IMR-90 (cell line): ENCODE results near the gene TRAPPC3. TPM values are rescaled to one million over a fixed set of nuclear protein-coding genes. Genes with fewer than 3 reads are reported as not detected.

ENCODE experiments used
- ATAC-seq: fragments of 200-7000 bp; cut with Tn5 transposase; 2 replicates; pipeline ENCODE4 v1.9.1; 2020; ENCODE audit warnings: low read depth, mild to moderate bottlenecking, moderate library complexity
- BruUV-seq: library from RNA; stranded (reverse); fragments of 400-500 nt; replicated peaks from 2 replicates; lab custom pipeline; 2021; lab: Mats Ljungman, UMichigan
- CTCF ChIA-PET: fragments of 300-600 bp; formaldehyde crosslinking; extraction: SDS; loops from one replicate; lab custom pipeline; 2021; ENCODE audit warnings: antibody characterized with exemption; lab: Yijun Ruan, JAX
- POLR2A ChIA-PET: fragments of 300-600 bp; sonication (Branson Sonifier 250); formaldehyde crosslinking; loops from one replicate; lab custom pipeline; 2022; ENCODE audit warnings: antibody characterized with exemption; ENCODE audit not compliant: unreplicated experiment; lab: Charles Lee
- DNase-seq: peaks from one replicate; pipeline ENCODE4 v3.0.0; 2013
- H2AFZ ChIP-seq: replicated peaks from 2 replicates; pipeline ENCODE3; 2013; ENCODE audit warnings: low read length, mild to moderate bottlenecking; ENCODE audit not compliant: poor library complexity
- H2AK5ac ChIP-seq: 2 replicates; pipeline ENCODE4 v1.6.1; 2013; ENCODE audit warnings: low read depth, low read length, inconsistent platforms
- H2AK9ac ChIP-seq: replicated peaks from 2 replicates; pipeline ENCODE3; 2013; ENCODE audit warnings: mild to moderate bottlenecking, low read depth, low read length, moderate library complexity; ENCODE audit not compliant: poor library complexity
- H2BK120ac ChIP-seq: 2 replicates; pipeline ENCODE4 v1.6.1; 2013; ENCODE audit warnings: low read depth, low read length, inconsistent platforms
- H2BK15ac ChIP-seq: 3 replicates; pipeline ENCODE4 v1.6.1; 2013; ENCODE audit warnings: low read depth, low read length, inconsistent platforms
- H2BK20ac ChIP-seq: 2 replicates; pipeline ENCODE4 v1.6.1; 2013; ENCODE audit warnings: low read depth, mild to moderate bottlenecking, inconsistent platforms, low read length, moderate library complexity
- H2BK5ac ChIP-seq: 2 replicates; pipeline ENCODE4 v1.6.1; 2013; ENCODE audit warnings: mild to moderate bottlenecking, low read depth, low read length, inconsistent platforms; ENCODE audit not compliant: poor library complexity, severe bottlenecking
- H3K14ac ChIP-seq: replicated peaks from 2 replicates; pipeline ENCODE4 v1.6.1; 2013; ENCODE audit warnings: low read depth, low read length, inconsistent platforms
- H3K18ac ChIP-seq: 2 replicates; pipeline ENCODE4 v1.6.1; 2013; ENCODE audit warnings: low read depth, low read length, control low read depth
- H3K23ac ChIP-seq: 2 replicates; pipeline ENCODE4 v1.6.1; 2013; ENCODE audit warnings: low read depth, low read length, inconsistent platforms
- H3K27ac ChIP-seq: 2 replicates; pipeline ENCODE4 v1.5.1; 2013; ENCODE audit warnings: mild to moderate bottlenecking, control low read depth, low read length; ENCODE audit not compliant: insufficient read depth
- H3K27me3 ChIP-seq: 2 replicates; pipeline ENCODE4 v1.6.1; 2013; ENCODE audit warnings: low read length; ENCODE audit not compliant: control insufficient read depth, insufficient read depth
- H3K36me3 ChIP-seq: 2 replicates; pipeline ENCODE4 v1.6.1; 2013; ENCODE audit warnings: low read length, mixed read lengths; ENCODE audit not compliant: control insufficient read depth, insufficient read depth
- H3K4ac ChIP-seq: 2 replicates; pipeline ENCODE4 v1.6.1; 2013; ENCODE audit warnings: low read depth, low read length, inconsistent platforms
- H3K4me1 ChIP-seq: 2 replicates; pipeline ENCODE4 v1.6.1; 2013; ENCODE audit warnings: low read length, mixed read lengths; ENCODE audit not compliant: control insufficient read depth, insufficient read depth
- H3K4me2 ChIP-seq: 2 replicates; pipeline ENCODE4 v1.6.1; 2013; ENCODE audit warnings: low read depth, mild to moderate bottlenecking, control low read depth, low read length, moderate library complexity
- H3K4me3 ChIP-seq: 2 replicates; pipeline ENCODE4 v1.5.1; 2013; ENCODE audit warnings: low read depth, mild to moderate bottlenecking, control low read depth, low read length, moderate library complexity; ENCODE audit not compliant: insufficient read depth
- H3K56ac ChIP-seq: 2 replicates; pipeline ENCODE4 v1.6.1; 2013; ENCODE audit warnings: low read length, inconsistent platforms; ENCODE audit not compliant: insufficient read depth; ENCODE audit errors: extremely low read depth
- H3K79me1 ChIP-seq, 2 experiments: 2 replicates each; pipeline ENCODE4 v1.6.1; 2013; ENCODE audit warnings: low read length in 2 of 2, inconsistent platforms in 1 of 2, low read depth in 1 of 2
- H3K9ac ChIP-seq: 2 replicates; pipeline ENCODE4 v1.6.1; 2013; ENCODE audit warnings: low read depth, low read length, control low read depth
- H3K9me1 ChIP-seq: 2 replicates; pipeline ENCODE4 v1.6.1; 2013; ENCODE audit warnings: low read length, inconsistent platforms; ENCODE audit not compliant: insufficient read depth
- H3K9me3 ChIP-seq: 2 replicates; pipeline ENCODE4 v1.6.1; 2013; ENCODE audit warnings: low read length; ENCODE audit not compliant: control insufficient read depth, insufficient read depth
- H4K20me1 ChIP-seq: 2 replicates; pipeline ENCODE4 v1.6.1; 2013; ENCODE audit warnings: low read length, inconsistent platforms; ENCODE audit not compliant: insufficient read depth
- H4K5ac ChIP-seq: 2 replicates; pipeline ENCODE4 v1.6.1; 2013; ENCODE audit warnings: mild to moderate bottlenecking, low read depth, low read length, control low read depth
- H4K8ac ChIP-seq, 2 experiments: 2 replicates each; pipeline ENCODE4 v1.6.1; 2013; ENCODE audit warnings: low read depth in 2 of 2, low read length in 2 of 2, control low read depth in 1 of 2, inconsistent platforms in 1 of 2
- H4K91ac ChIP-seq: 2 replicates; pipeline ENCODE4 v1.6.1; 2013; ENCODE audit warnings: low read depth, low read length, inconsistent platforms; ENCODE audit not compliant: insufficient read depth
- BHLHE40 ChIP-seq: fragments of 150-350 bp; IDR thresholded peaks from 2 replicates; pipeline ENCODE4 v1.6.1; 2016; ENCODE audit warnings: mild to moderate bottlenecking, low read depth, low read length
- CHD1 ChIP-seq: IDR thresholded peaks from 2 replicates; pipeline ENCODE4 v1.6.1; 2012; ENCODE audit warnings: low read depth, low read length, improper control_type of control experiment
- FOS ChIP-seq: fragments of 150-350 bp; IDR thresholded peaks from 2 replicates; pipeline ENCODE4 v1.6.1; 2016; ENCODE audit warnings: low read depth, low read length
- MAFK ChIP-seq: IDR thresholded peaks from 2 replicates; pipeline ENCODE4 v1.6.1; 2012; ENCODE audit warnings: low read depth, low read length, improper control_type of control experiment
- MAZ ChIP-seq: IDR thresholded peaks from 2 replicates; pipeline ENCODE4 v1.6.1; 2012; ENCODE audit warnings: low read depth, mild to moderate bottlenecking, low read length, improper control_type of control experiment, moderate library complexity, borderline replicate concordance
- MXI1 ChIP-seq: IDR thresholded peaks from 2 replicates; pipeline ENCODE4 v1.6.1; 2012; ENCODE audit warnings: low read depth, mild to moderate bottlenecking, low read length, moderate library complexity, borderline replicate concordance
- NFE2L2 ChIP-seq: fragments of 150-350 bp; IDR thresholded peaks from 2 replicates; pipeline ENCODE4 v1.6.1; 2016; ENCODE audit warnings: low read depth, mild to moderate bottlenecking, low read length
- POLR2A ChIP-seq: IDR thresholded peaks from 2 replicates; pipeline ENCODE4 v1.6.1; 2012; ENCODE audit warnings: mild to moderate bottlenecking, low read depth, low read length
- RAD21 ChIP-seq: IDR thresholded peaks from 2 replicates; pipeline ENCODE4 v1.6.1; 2012; ENCODE audit warnings: low read length, improper control_type of control experiment
- RFX5 ChIP-seq: IDR thresholded peaks from 2 replicates; pipeline ENCODE4 v1.8.0; 2012; ENCODE audit warnings: low read depth, mild to moderate bottlenecking, low read length, moderate library complexity
- SMC3 ChIP-seq: fragments of 150-350 bp; IDR thresholded peaks from 2 replicates; pipeline ENCODE4 v1.6.1; 2016; ENCODE audit warnings: low read depth, mild to moderate bottlenecking, antibody characterized with exemption, low read length, moderate library complexity
- WGBS, 2 experiments: methylation state at CpG; one replicate each; pipeline versions ENCODE4 v1.1.5 to v1.1.7; 2013; ENCODE audit warnings: missing lambda C conversion rate in 2 of 2; ENCODE audit not compliant: insufficient read length in 1 of 2; ENCODE audit errors: extremely low coverage in 2 of 2; 5-methylcytosine and 5-hydroxymethylcytosine counted together
- dilution Hi-C: fragments of 300-500 bp; cut with HindIII; formaldehyde crosslinking; loops from one replicate; pipeline ENCODE4 v1.14.3; 2018; ENCODE audit warnings: low sequenced_read_pairs; ENCODE audit not compliant: unreplicated experiment
- in situ Hi-C: fragments of 300-500 bp; cut with MboI; formaldehyde crosslinking; loops from 3 replicates; pipeline ENCODE4 v1.14.3; 2019; ENCODE audit warnings: low sequenced_read_pairs, inconsistent platforms, mixed read lengths
- intact Hi-C: fragments of 100-400 bp; cut with micrococcal nuclease; formaldehyde crosslinking; loops from 2 replicates; pipeline ENCODE4 v1.10.0; 2022
- polyA plus RNA-seq, 3 experiments: library from polyadenylated mRNA; depleted of rRNA; stranded (reverse); fragments of >200 nt; gene quantifications; 2 replicates each; pipeline ENCODE4 v1.2.3, GENCODE V29; 2012; ENCODE audit warnings: low replicate concordance in 1 of 3
- total RNA-seq: library from RNA; depleted of rRNA; stranded (reverse); fragments of >200 nt; gene quantifications from 2 replicates; pipeline ENCODE4 v1.2.3, GENCODE V29; 2012
- TF ChIP-seq, protein P1 (sequence below): fragments of 150-350 bp; IDR thresholded peaks from 2 replicates; pipeline ENCODE4 v1.6.1; 2016; ENCODE audit warnings: low read depth, mild to moderate bottlenecking, low read length, moderate library complexity, borderline replicate concordance
- TF ChIP-seq, protein P2 (sequence below): conservative IDR thresholded peaks from 2 replicates; pipeline ENCODE4 v1.5.1; 2012; ENCODE audit warnings: mild to moderate bottlenecking, low read depth, low read length, improper control_type of control experiment
- TF ChIP-seq, protein P3 (sequence below): fragments of 150-350 bp; IDR thresholded peaks from 2 replicates; pipeline ENCODE4 v1.6.1; 2017; ENCODE audit warnings: mild to moderate bottlenecking, antibody characterized with exemption, low read length, low read depth

The TRAPPC3 gene
- total and polyA plus RNA-seq, 2 of the 4 experiments (the other 2 are of a cell fraction) = 76.0 to 77.8 TPM

DNA sequence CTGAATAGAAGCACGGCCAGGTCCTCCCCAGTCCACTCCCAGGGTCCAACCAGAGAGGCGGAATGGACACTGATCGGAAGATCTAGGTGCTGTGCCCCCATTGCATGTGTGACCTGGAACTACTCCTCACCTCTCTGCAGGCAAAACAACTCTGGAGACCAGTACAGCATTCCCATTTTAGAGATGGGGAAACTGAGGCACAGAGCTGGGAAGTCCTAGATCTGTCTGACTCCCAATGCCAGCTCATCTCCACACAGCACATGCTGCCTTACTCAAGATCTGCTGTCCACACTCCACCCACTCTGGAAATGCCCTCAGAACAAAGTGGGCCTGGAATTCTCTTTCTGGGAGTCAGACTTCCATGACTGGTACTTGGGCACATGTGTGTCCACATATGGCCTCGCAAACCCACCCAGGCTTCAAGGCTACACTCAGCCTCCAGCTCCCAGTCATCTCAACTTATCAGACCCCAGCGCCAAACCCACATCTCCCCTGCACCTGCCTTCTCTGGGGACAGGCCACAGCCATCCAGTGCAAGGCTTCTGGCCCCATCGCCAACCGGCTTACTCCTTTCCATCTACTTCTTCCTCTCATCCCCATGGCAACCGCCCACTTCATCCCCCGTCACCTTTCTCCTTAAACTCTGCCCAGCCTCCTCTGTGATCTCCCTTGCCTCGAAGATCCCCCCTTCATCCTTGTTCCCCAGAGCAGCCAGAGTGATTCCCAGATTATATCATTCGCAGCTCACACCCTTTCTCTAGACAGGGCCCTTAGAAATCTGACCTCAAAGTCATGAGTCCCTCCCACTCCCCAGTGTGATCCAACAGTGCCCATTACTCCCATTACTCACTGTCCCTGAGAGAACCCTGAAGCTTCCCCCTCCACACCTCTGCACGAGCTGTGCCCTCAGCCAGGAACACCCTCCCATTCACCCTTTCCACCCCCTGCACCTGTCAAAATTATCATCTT lies 26.9 kb downstream of the TRAPPC3 start:
- no peak overlapping the region for H3K23ac ChIP-seq
- DNase-seq = no peak
- no peak overlapping the region for H2BK5ac ChIP-seq
- no peaks in the 10 kb centered on the region for H4K20me1 ChIP-seq
- no TSS peak for BruUV-seq
- no peak overlapping the region for H2BK20ac ChIP-seq
- H2BK15ac ChIP-seq = no peak overlapping the region
- no peaks in the 10 kb centered on the region for H3K9me1 ChIP-seq
- H3K27ac ChIP-seq = no peak overlapping the region
- no peak overlapping the region for H3K4me3 ChIP-seq
- WGBS, 2 experiments = 70% methylated on average over 9 of the region's 12 CpGs; no CpG with 5 or more reads in 1 of the 2 experiments
- H3K18ac ChIP-seq = no peak overlapping the region
- no peak overlapping the region for H2AFZ ChIP-seq
- no peak overlapping the region for H3K14ac ChIP-seq
- H3K36me3 ChIP-seq = no peaks in the 10 kb centered on the region
- no peaks in the 10 kb centered on the region for H3K79me1 ChIP-seq
- no peak overlapping the region for H4K8ac ChIP-seq
- no peak overlapping the region for H2BK120ac ChIP-seq
- H4K91ac ChIP-seq = no peak overlapping the region
- no peak for ATAC-seq
- dilution Hi-C loops = no loop called here
- ChIA-PET POLR2A (no interaction called here), CTCF (interaction anchor here (1.1 kb wide), 1 partner anchor 13 kb away, joined by 3 read pairs; no protein-coding TSS in a partner anchor)
- H2AK9ac ChIP-seq = no peak overlapping the region
- intact Hi-C loops = no loop called here
- peaks cover 34% of the 10 kb centered on the region for H3K27me3 ChIP-seq
- no peak overlapping the region for H3K9ac ChIP-seq
- H3K4me2 ChIP-seq = no peak overlapping the region
- H2AK5ac ChIP-seq = no peak overlapping the region
- H3K4me1 ChIP-seq = peaks cover 8% of the 10 kb centered on the region
- H3K4ac ChIP-seq = no peak overlapping the region
- no peak overlapping the region for H3K56ac ChIP-seq
- no peaks in the 10 kb centered on the region for H3K9me3 ChIP-seq
- in situ Hi-C loops = loop anchor here (25.0 kb wide), 1 partner anchor 290 kb away; no protein-coding TSS in a partner anchor
- no peak overlapping the region for H4K5ac ChIP-seq
- TF ChIP-seq, protein P1, sequence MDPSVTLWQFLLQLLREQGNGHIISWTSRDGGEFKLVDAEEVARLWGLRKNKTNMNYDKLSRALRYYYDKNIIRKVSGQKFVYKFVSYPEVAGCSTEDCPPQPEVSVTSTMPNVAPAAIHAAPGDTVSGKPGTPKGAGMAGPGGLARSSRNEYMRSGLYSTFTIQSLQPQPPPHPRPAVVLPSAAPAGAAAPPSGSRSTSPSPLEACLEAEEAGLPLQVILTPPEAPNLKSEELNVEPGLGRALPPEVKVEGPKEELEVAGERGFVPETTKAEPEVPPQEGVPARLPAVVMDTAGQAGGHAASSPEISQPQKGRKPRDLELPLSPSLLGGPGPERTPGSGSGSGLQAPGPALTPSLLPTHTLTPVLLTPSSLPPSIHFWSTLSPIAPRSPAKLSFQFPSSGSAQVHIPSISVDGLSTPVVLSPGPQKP = no peak
- TF ChIP-seq MAFK (no peak), BHLHE40 (no peak), CHD1 (no peak), SMC3 (no peak), FOS (no peak), MXI1 (no peak), POLR2A (no peak), MAZ (no peak), NFE2L2 (no peak), RAD21 (no peak), RFX5 (no peak)
- TF ChIP-seq, protein P2, sequence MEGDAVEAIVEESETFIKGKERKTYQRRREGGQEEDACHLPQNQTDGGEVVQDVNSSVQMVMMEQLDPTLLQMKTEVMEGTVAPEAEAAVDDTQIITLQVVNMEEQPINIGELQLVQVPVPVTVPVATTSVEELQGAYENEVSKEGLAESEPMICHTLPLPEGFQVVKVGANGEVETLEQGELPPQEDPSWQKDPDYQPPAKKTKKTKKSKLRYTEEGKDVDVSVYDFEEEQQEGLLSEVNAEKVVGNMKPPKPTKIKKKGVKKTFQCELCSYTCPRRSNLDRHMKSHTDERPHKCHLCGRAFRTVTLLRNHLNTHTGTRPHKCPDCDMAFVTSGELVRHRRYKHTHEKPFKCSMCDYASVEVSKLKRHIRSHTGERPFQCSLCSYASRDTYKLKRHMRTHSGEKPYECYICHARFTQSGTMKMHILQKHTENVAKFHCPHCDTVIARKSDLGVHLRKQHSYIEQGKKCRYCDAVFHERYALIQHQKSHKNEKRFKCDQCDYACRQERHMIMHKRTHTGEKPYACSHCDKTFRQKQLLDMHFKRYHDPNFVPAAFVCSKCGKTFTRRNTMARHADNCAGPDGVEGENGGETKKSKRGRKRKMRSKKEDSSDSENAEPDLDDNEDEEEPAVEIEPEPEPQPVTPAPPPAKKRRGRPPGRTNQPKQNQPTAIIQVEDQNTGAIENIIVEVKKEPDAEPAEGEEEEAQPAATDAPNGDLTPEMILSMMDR = no peak
- TF ChIP-seq, protein P3, sequence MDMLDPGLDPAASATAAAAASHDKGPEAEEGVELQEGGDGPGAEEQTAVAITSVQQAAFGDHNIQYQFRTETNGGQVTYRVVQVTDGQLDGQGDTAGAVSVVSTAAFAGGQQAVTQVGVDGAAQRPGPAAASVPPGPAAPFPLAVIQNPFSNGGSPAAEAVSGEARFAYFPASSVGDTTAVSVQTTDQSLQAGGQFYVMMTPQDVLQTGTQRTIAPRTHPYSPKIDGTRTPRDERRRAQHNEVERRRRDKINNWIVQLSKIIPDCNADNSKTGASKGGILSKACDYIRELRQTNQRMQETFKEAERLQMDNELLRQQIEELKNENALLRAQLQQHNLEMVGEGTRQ = no peak
